Measurements from ENCODE around the gene POLR2J. TPM values are rescaled to one million over a fixed set of nuclear protein-coding genes. Genes with fewer than 3 reads are reported as not detected.
"Not testable (repeated sequence)": the region's sequence is repeated elsewhere in the genome, so short reads cannot be mapped to it uniquely, and the experiment has no call there.

The POLR2J gene
- total RNA-seq, 1 experiment from 2014 or later = 42.8 TPM

- not testable (repeated sequence) for DNase-seq (ENCODE audit: low read depth)
Measured at GRCh38 chr7:102494473-102495149, 15.9 kb upstream of the POLR2J start.

GRCh38 chr7:102494026-102494425 lies 15.3 kb upstream of the POLR2J start:
- DNase-seq (ENCODE audit: low read depth) = not testable (repeated sequence)

DNA sequence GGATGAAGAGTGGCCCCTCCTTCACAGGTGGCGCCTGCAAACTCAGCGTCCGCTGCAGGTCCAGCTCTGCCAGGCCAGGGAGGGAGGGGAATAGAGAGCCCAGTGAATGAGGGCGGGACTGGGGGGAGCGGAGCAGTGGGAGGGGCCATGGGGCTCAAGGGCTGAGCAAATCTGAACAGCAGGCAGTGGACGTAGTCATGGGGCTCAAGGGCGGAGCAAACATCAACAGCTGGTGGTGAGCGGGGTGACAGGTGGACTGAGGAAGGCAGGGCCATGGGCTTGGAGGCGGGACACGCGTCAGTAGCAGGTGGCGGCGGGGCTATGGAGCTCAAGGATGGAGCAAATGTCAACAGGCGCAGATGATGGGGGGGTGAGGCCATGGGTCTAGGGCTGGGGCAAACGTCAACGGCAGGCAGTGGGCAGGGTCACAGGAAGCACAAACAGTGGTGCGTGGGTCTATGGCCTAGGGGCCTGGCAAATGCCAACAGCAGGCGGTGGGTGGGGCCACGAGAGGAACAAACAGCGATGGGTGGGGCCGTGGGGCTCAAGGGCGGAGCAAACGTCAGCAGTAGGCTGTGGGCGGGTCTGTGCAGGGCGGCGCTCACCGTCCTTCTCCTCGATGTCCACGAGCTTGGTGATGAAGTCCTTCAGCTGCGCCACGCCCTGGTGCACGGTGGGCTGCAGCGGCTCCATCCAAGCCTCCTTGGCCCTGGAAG lies 14.7 kb upstream of the POLR2J start:
- not testable (repeated sequence) for DNase-seq (ENCODE audit: low read depth)

- DNase-seq (ENCODE audit: low read depth) = not testable (repeated sequence)
Measured at GRCh38 chr7:102490529-102491075, 11.9 kb upstream of the POLR2J start.

DNA sequence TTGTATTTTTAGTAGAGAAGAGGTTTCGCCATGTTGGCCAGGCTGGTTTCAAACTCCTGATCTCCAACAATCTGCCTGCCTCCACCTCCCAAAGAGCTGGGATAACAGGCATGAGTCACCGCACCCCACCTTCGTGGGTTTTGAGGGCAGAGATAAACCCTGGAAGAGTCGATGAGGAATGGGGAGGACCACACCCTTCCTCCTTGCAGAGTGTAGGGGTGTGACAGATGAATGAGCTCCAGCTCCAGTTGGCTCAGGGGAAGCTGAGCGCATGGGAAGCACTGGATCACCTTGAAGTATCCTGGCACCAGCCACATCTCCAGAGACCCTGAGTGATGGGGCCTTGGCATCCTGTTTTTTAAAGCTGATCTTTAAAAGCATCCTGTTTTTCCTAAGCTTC lies 5.6 kb upstream of the POLR2J start:
- not testable (repeated sequence) for DNase-seq (ENCODE audit: low read depth)

- DNase-seq (ENCODE audit: low read depth) = not testable (repeated sequence)
Measured at GRCh38 chr7:102481962-102482361, 3.2 kb upstream of the POLR2J start.

GRCh38 chr7:102479982-102480637 lies 1.4 kb upstream of the POLR2J start:
- DNase-seq (ENCODE audit: low read depth) = not testable (repeated sequence)

GRCh38 chr7:102479209-102479584 lies 475 bp upstream of the POLR2J start:
- not testable (repeated sequence) for DNase-seq (ENCODE audit: low read depth)

DNA sequence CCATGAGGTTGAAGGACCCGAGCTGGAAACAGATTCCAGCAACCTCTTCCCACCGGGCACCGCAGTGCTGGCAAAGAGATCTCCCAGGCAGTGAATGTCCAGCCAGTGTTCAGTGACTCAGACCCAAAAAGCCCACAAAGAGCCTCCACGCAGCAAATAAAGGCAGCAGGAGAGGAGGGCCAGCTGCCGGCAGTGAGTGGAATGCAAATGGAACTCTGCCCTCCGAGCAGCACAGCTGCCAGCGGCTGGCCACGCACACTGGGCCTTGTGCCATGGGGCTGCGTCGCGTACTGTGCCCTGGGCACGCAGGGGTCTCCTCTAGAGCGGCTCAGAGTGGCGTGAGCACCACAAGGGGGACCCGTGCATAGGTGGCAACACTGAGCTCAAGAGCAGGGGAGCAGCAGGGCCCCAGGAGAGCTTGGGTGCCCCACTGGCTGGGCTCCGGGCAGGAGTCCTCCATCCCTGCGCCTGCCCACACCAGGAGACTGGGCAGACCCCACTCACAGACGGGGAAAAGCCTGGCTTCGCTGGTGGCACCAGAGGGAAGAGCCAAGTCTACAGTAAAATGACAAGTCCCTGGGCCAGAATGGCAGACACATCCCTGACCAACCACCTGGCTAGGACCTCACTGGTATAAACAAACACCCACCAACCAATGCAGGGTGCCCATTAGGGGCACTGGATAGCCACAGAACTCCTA lies 3.8 kb downstream of the POLR2J start:
- peak; percentile 63 for DNase-seq (ENCODE audit: low read depth)

- DNase-seq (ENCODE audit: low read depth) = not testable (repeated sequence)
Measured at GRCh38 chr7:102474116-102474515, 4.6 kb downstream of the POLR2J start.

GRCh38 chr7:102473271-102473991 lies 5.3 kb downstream of the POLR2J start:
- DNase-seq (ENCODE audit: low read depth) = peak; percentile 38

DNA sequence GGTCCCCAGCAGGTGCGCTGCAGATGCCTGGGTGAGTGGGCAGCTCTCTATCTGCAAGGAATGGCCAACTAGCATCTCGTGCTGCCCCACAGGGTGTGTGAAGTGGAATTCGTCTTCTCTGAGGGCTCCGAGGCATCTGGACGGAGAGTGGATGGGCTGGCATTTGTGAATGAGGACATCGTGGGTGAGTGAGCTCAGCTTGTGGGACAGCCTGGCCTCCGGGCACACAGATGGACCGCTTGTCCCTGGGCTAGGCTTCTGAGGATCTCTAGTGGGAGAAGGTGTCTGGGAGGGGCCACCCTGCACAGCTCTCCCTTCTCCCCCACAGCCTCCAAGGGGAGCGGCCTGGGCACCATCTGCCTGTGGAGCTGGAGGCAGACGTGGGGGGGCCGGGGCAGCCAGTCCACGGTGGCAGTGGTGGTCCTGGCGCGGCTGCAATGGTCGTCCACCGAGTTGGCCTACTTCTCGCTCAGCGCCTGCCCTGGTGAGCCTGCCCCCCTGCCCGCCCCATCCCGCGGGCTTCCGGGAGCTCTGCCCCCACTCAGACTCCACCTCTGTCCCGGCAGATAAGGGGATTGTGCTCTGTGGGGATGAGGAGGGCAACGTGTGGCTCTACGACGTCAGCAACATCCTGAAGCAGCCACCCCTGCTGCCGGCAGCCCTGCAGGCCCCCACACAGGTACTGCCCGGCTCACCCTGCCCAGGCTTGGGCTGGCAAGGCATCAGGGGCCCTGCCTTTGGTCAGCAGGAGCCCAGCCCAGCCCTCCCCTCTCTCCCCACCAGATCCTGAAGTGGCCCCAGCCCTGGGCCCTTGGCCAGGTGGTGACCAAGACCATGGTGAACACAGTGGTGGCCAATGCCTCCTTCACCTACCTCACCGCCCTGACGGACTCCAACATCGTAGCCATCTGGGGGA lies 6.3 kb downstream of the POLR2J start:
- no peak for DNase-seq (ENCODE audit: low read depth)

DNA sequence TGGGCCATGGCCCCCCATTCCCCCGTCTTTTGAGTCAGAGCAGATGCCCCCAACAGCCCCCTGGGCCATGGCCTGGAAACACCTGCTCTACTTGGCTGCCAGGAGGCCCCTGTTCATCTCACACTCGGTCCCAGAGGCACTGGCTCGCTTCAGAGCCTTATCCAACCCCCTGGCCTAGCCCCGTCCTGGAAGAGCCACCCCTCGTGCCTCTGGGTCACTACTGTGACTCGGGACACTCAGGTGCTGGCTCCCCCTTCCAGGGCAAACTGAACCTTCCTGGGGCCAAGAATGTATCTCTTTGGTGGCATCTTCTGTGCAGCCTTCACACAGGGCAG lies 7.0 kb downstream of the POLR2J start:
- DNase-seq (ENCODE audit: low read depth) = no peak

GRCh38 chr7:102469972-102470825 lies 8.5 kb downstream of the POLR2J start:
- DNase-seq (ENCODE audit: low read depth) = no peak

DNA sequence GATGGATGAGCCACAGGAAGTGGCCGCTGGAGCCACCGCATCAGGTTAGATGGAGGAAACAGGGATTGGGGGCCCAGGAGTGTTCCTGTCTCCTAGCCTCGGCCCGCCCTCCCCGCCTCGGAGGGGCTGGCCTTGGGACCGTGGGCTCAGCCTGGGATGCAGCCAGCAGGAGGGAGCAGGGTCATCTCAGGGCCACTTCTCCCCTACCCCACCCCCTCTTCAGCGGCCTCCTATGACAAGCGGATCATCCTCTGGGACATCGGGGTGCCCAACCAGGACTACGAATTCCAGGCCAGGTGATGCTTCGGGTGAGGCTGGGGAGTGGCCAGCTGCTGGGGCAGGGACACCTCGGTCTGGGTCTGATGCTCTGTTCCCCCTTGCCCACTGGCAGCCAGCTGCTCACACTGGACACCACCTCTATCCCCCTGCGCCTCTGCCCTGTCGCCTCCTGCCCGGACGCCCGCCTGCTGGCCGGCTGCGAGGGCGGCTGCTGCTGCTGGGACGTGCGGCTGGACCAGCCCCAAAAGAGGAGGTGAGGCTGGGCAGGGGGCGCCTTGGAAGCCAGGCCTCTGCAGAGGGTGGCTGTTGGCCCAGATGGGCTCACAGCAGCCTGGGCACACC lies 9.3 kb downstream of the POLR2J start:
- no peak for DNase-seq (ENCODE audit: low read depth)

GRCh38 chr7:102468478-102469350 lies 10.0 kb downstream of the POLR2J start:
- DNase-seq (ENCODE audit: low read depth) = no peak

All from LHCN-M2 (cell line).